HCT116 (cell line): ENCODE results near the gene CCDC57. TPM values are rescaled to one million over a fixed set of nuclear protein-coding genes. Genes with fewer than 3 reads are reported as not detected.

Experiments
- ATAC-seq: fragments of 200-7000 bp; cut with Tn5 transposase; 2 replicates; pipeline ENCODE4 v1.9.1; 2020; ENCODE audit warnings: mild to moderate bottlenecking, moderate library complexity
- BruUV-seq: library from RNA; stranded (reverse); fragments of 400-500 nt; replicated peaks from 2 replicates; lab custom pipeline; 2021; lab: Mats Ljungman, UMichigan
- CTCF ChIA-PET: fragments of 300-600 bp; sonication (Branson Sonifier 250); formaldehyde crosslinking; loops from one replicate; lab custom pipeline; 2021; ENCODE audit warnings: antibody characterized with exemption; lab: Charles Lee
- POLR2A ChIA-PET: fragments of 300-600, 350-600 bp; sonication (Branson Sonifier 250); formaldehyde crosslinking; loops from one replicate; lab custom pipeline; 2021; ENCODE audit warnings: antibody characterized with exemption; lab: Charles Lee
- RAD21 ChIA-PET, 2 experiments: fragments of 300-600 bp; sonication (Branson Sonifier 250); formaldehyde crosslinking; loops; one replicate each; lab custom pipeline; 2023; ENCODE audit warnings: low total read pairs in 2 of 2; ENCODE audit not compliant: uncharacterized antibody in 2 of 2, unreplicated experiment in 2 of 2, low non-redundant PET in 1 of 2; lab: Charles Lee
- DNase-seq: peaks from one replicate; pipeline ENCODE4 v3.0.0-alpha.2; 2010; ENCODE audit warnings: low read depth, low spot score
- H2AFZ ChIP-seq: fragments of 200-600 bp; shearing (Covaris generic), sonication (generic); 2 replicates; pipeline ENCODE4 v1.6.1; 2017; ENCODE audit warnings: low read depth, mixed run types, mixed read lengths, antibody characterized with exemption, low read length; ENCODE audit not compliant: poor library complexity, severe bottlenecking
- H3K27ac ChIP-seq: 2 replicates; pipeline ENCODE4 v1.5.1; 2012; ENCODE audit warnings: low read depth, low read length
- H3K27me3 ChIP-seq: fragments of 200-600 bp; sonication (generic); 2 replicates; pipeline ENCODE4 v1.6.1; 2016; ENCODE audit warnings: mixed run types, low read length, mixed read lengths; ENCODE audit not compliant: insufficient read depth
- H3K36me3 ChIP-seq, 2 experiments: fragments of 200-500 bp in 1 of 2; fragments of 200-600 bp in 1 of 2; sonication (Bioruptor generic) in 1 of 2; sonication (generic) in 1 of 2; 2 replicates each; pipeline versions ENCODE4 v1.5.1 to v1.6.1; 2014 to 2016; ENCODE audit warnings: low read length in 2 of 2, inconsistent platforms in 1 of 2, mixed read lengths in 1 of 2, mixed run types in 1 of 2; ENCODE audit not compliant: insufficient read depth in 2 of 2, control insufficient read depth in 1 of 2
- H3K4me1 ChIP-seq, 2 experiments: fragments of 200-600 bp in 1 of 2; sonication (generic) in 1 of 2; 2 replicates each; pipeline versions ENCODE4 v1.5.1 to v1.6.1; 2012 to 2017; ENCODE audit warnings: low read length in 2 of 2, inconsistent platforms in 1 of 2, mild to moderate bottlenecking in 1 of 2, mixed read lengths in 1 of 2, mixed run types in 1 of 2, moderate library complexity in 1 of 2; ENCODE audit not compliant: insufficient read depth in 2 of 2, control insufficient read depth in 1 of 2
- H3K4me2 ChIP-seq: fragments of 200-600 bp; sonication (generic); 2 replicates; pipeline ENCODE4 v1.6.1; 2017; ENCODE audit warnings: mixed run types, low read length, mixed read lengths
- H3K4me3 ChIP-seq, 2 experiments: fragments of 200-600 bp in 1 of 2; sonication (generic) in 1 of 2; replicated peaks in 1 of 2; 2 replicates each; pipeline ENCODE4 v1.5.1; 2011 to 2016; ENCODE audit warnings: low read length in 2 of 2, control low read depth in 1 of 2, low read depth in 1 of 2, mild to moderate bottlenecking in 1 of 2, mixed read lengths in 1 of 2, mixed run types in 1 of 2
- H3K79me2 ChIP-seq: fragments of 200-600 bp; sonication (generic); 2 replicates; pipeline ENCODE4 v1.6.1; 2017; ENCODE audit warnings: mild to moderate bottlenecking, mixed run types, low read length, moderate library complexity, mixed read lengths; ENCODE audit not compliant: insufficient read depth
- H3K9ac ChIP-seq: fragments of 200-600 bp; sonication (generic); 2 replicates; pipeline ENCODE4 v1.6.1; 2016; ENCODE audit warnings: low read length, mixed read lengths
- H3K9me2 ChIP-seq: fragments of 200-600 bp; sonication (generic), shearing (Covaris generic); 2 replicates; pipeline ENCODE4 v1.6.1; 2017; ENCODE audit warnings: mixed run types, mild to moderate bottlenecking, moderate library complexity; ENCODE audit not compliant: insufficient read depth
- H3K9me3 ChIP-seq, 2 experiments: fragments of 200-500 bp in 1 of 2; fragments of 200-600 bp in 1 of 2; sonication (Bioruptor generic) in 1 of 2; sonication (generic) in 1 of 2; 2 replicates each; pipeline ENCODE4 v1.6.1; 2014 to 2017; ENCODE audit warnings: low read length in 2 of 2, mixed read lengths in 2 of 2, inconsistent platforms in 1 of 2, low read depth in 1 of 2, mild to moderate bottlenecking in 1 of 2, mixed run types in 1 of 2, moderate library complexity in 1 of 2; ENCODE audit not compliant: control insufficient read depth in 1 of 2, insufficient read depth in 1 of 2
- H4K20me1 ChIP-seq: fragments of 200-600 bp; sonication (generic), shearing (Covaris generic); 2 replicates; pipeline ENCODE4 v1.6.1; 2017; ENCODE audit warnings: mixed run types, mild to moderate bottlenecking, moderate library complexity; ENCODE audit not compliant: insufficient read depth
- ATF3 ChIP-seq: IDR thresholded peaks from 2 replicates; pipeline ENCODE4 v1.6.1; 2012
- EZH2 ChIP-seq: fragments of 200-600 bp; sonication (generic); IDR thresholded peaks from 2 replicates; pipeline ENCODE4 v1.6.1; 2017; ENCODE audit warnings: antibody characterized with exemption, mixed run types
- EZH2phosphoT487 ChIP-seq: fragments of 200-600 bp; IDR thresholded peaks from 2 replicates; pipeline ENCODE4 v1.6.1; 2018; ENCODE audit warnings: antibody characterized with exemption, borderline replicate concordance
- SP1 ChIP-seq: IDR thresholded peaks from 2 replicates; pipeline ENCODE4 v1.6.1; 2012; ENCODE audit warnings: low read depth
- YY1 ChIP-seq: IDR thresholded peaks from 2 replicates; pipeline ENCODE4 v1.6.1; 2011; ENCODE audit warnings: low read length, low read depth, moderate library complexity, mild to moderate bottlenecking; ENCODE audit not compliant: insufficient replicate concordance; ENCODE audit errors: extremely low read depth
- ZFX ChIP-seq: fragments of 450-650 bp; IDR thresholded peaks from 2 replicates; pipeline ENCODE4 v1.6.1; 2017
- intact Hi-C: fragments of 100-400 bp; cut with micrococcal nuclease; formaldehyde crosslinking; loops from 2 replicates; pipeline ENCODE4 v1.10.0; 2022
- total RNA-seq: library from RNA; stranded (reverse); gene quantifications from one replicate; pipeline ENCODE4 v1.2.1, GENCODE V29; 2021; ENCODE audit not compliant: unreplicated experiment

CCDC57 gene
- total RNA-seq, 1 experiment from 2014 or later = 143 TPM

GRCh38 chr17:82076018-82076784, 136.4 kb downstream of the CCDC57 start:
- H4K20me1 ChIP-seq = peaks cover 9% of the 10 kb centered on the region; the same call in 1 of the 2 replicates
- H3K27ac ChIP-seq = 0 out of 2 replicates have a peak overlapping the region, but pooled peaks have one; percentile 5
- no peaks in the 10 kb centered on the region for H3K27me3 ChIP-seq
- ChIA-PET CTCF (interaction anchor here (2.0 kb wide), 1 partner anchor 46 kb away, joined by 5 read pairs; no protein-coding TSS in a partner anchor), RAD21 (interaction anchor here in 1 of 2 experiments (0.5 kb wide), 1 partner anchor 28 kb away, joined by 3 read pairs; no protein-coding TSS in a partner anchor), POLR2A (interaction anchor here (1.9 kb wide), 1 partner anchor 22 kb away, joined by 5 read pairs; the partner anchor contains the start of gene FASN)
- intact Hi-C loops = no loop called here
- H3K4me1 ChIP-seq = no peaks in the 10 kb centered on the region
- no peaks in the 10 kb centered on the region for H3K9me2 ChIP-seq
- TF ChIP-seq ATF3 (no peak), EZH2phosphoT487 (no peak), EZH2 (no peak), YY1 (no peak)
- H3K79me2 ChIP-seq = no peaks in the 10 kb centered on the region
- BruUV-seq = no TSS peak
- H2AFZ ChIP-seq = no peak overlapping the region
- H3K4me3 ChIP-seq = no peak overlapping the region
- no peaks in the 10 kb centered on the region for H3K9me3 ChIP-seq
- DNase-seq (no peak), ATAC-seq (no peak)
- H3K36me3 ChIP-seq = peaks cover 21 to 25% of the 10 kb centered on the region in 2 experiments; a peak in 3 of 4 replicates
- H3K9ac ChIP-seq = no peak overlapping the region
- H3K4me2 ChIP-seq = no peak overlapping the region

- no peak for DNase-seq
- CTCF ChIA-PET = no interaction called here
- Histone ChIP-seq H3K79me2 (no peaks in the 10 kb centered on the region), H3K4me3 (no peak overlapping the region), H3K9me3 (no peaks in the 10 kb centered on the region), H4K20me1 (peaks cover 8% of the 10 kb centered on the region; the same call in 1 of the 2 replicates), H3K36me3 (peaks cover 0 to 5% of the 10 kb centered on the region in 2 experiments; a peak in 1 of 4 replicates), H3K27ac (no peak overlapping the region), H2AFZ (no peak overlapping the region), H3K4me1 (no peaks in the 10 kb centered on the region), H3K27me3 (no peaks in the 10 kb centered on the region), H3K9me2 (no peaks in the 10 kb centered on the region), H3K9ac (no peak overlapping the region), H3K4me2 (no peak overlapping the region)
- intact Hi-C loops = no loop called here
- TF ChIP-seq ATF3 (no peak), SP1 (no peak), ZFX (0 out of 2 replicates have a peak, but pooled peaks have one; percentile 27)
- POLR2A ChIA-PET = no interaction called here
- RAD21 ChIA-PET = no interaction called here
- no peak for ATAC-seq
- BruUV-seq = no TSS peak
Observed at GRCh38 chr17:82073446-82073845, 139.2 kb downstream of the CCDC57 start.
